ENCODE measurements around the gene NPM1. TPM values are rescaled to one million over a fixed set of nuclear protein-coding genes. Genes with fewer than 3 reads are reported as not detected.
"Not testable (repeated sequence)": the region's sequence is repeated elsewhere in the genome, so short reads cannot be mapped to it uniquely, and the experiment has no call there.

NPM1 gene
- total RNA-seq, 2 donors from 2014 or later: 558 to 996 TPM

GRCh38 chr5:171395042-171395441 lies 7.4 kb downstream of the NPM1 start:
- H3K9ac ChIP-seq (ENCODE audit: low read depth in 2 of 2, low read length in 2 of 2): no peak overlapping the region
- no peak for TF ChIP-seq CTCF (IDR thresholded peaks at IDR 0.05)
- peaks cover 12% of the 10 kb centered on the region for H3K36me3 ChIP-seq
- H3K4me1 ChIP-seq: peaks cover 4% of the 10 kb centered on the region
- no peak overlapping the region for H3K27ac ChIP-seq
- H3K9me3 ChIP-seq: no peaks in the 10 kb centered on the region
- intact Hi-C loops (cut with DNase I): no loop called here
- no peaks in the 10 kb centered on the region for H3K27me3 ChIP-seq
- H3K4me3 ChIP-seq: no peak overlapping the region
- no peak for DNase-seq

- H3K27ac ChIP-seq; intact Hi-C loops (cut with DNase I): not testable (repeated sequence)
Measured at GRCh38 chr5:171396583-171396982, 8.9 kb downstream of the NPM1 start.

GRCh38 chr5:171397190-171397589 lies 9.5 kb downstream of the NPM1 start:
- DNase-seq: no peak
- TF ChIP-seq CTCF (IDR thresholded peaks at IDR 0.05): no peak
- H3K36me3 ChIP-seq: peaks cover 19% of the 10 kb centered on the region
- no peaks in the 10 kb centered on the region for H3K27me3 ChIP-seq
- no peak overlapping the region for H3K4me3 ChIP-seq
- no peak overlapping the region for H3K27ac ChIP-seq
- H3K9ac ChIP-seq (ENCODE audit: low read depth in 2 of 2, low read length in 2 of 2): no peak overlapping the region
- no peaks in the 10 kb centered on the region for H3K9me3 ChIP-seq
- H3K4me1 ChIP-seq: no peaks in the 10 kb centered on the region
- intact Hi-C loops (cut with DNase I): no loop called here

More at GRCh38 chr5:171396583-171396982, 8.9 kb downstream of the NPM1 start:
- H3K9me3 ChIP-seq; H3K4me1 ChIP-seq; H3K4me3 ChIP-seq; H3K27me3 ChIP-seq; H3K9ac ChIP-seq (ENCODE audit: low read depth in 2 of 2, low read length in 2 of 2); DNase-seq: not testable (repeated sequence)
- peaks cover 19% of the 10 kb centered on the region for H3K36me3 ChIP-seq

DNA sequence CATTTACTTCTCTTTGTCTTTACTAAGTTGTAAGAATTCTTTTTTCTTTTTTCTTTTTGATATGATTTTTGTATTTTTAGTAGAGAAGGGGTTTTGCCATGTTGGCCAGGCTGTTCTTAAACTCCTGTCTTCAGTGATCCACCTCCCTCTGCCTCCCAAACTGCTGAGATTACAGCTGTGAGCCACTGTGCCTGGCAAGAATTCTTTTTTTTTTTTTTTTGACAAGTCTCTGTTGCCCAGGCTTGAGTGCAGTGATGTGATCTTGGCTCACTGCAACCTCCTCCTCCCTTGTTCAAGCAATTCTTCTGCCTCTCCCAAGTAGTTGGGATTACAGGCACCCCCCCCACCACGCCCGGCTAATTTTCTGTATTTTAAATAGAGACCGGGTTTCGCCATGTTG lies 9.9 kb downstream of the NPM1 start:
- Histone ChIP-seq H3K4me1 (no peaks in the 10 kb centered on the region), H3K9ac (ENCODE audit: low read depth in 2 of 2, low read length in 2 of 2) (no peak overlapping the region), H3K36me3 (peaks cover 19% of the 10 kb centered on the region), H3K9me3 (no peaks in the 10 kb centered on the region), H3K27me3 (no peaks in the 10 kb centered on the region), H3K27ac (no peak overlapping the region), H3K4me3 (no peak overlapping the region)
- no peak for DNase-seq
- no peak for TF ChIP-seq CTCF (IDR thresholded peaks at IDR 0.05)
- intact Hi-C loops (cut with DNase I): no loop called here

DNA sequence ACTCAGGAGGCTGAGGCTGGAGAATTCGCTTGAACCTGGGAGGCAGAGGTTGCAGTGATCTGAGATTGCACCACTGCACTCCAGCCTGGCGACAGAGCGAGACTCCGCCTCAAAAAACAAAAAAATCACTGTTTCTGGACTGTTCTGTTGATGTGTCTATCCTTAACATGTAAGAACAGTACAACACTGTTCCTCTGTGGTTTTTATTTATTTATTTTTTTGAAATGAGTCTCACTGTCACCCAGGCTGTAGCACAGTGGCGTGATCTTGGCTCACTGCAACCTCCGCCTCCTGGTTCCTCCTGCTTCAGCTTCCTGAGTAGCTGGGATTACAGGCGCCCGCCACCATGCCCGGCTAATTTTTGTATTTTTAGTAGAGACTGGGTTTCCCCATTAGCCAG lies 11.0 kb downstream of the NPM1 start:
- intact Hi-C loops (cut with DNase I); H3K9ac ChIP-seq (ENCODE audit: low read depth in 2 of 2, low read length in 2 of 2); DNase-seq; H3K9me3 ChIP-seq; H3K4me3 ChIP-seq; H3K4me1 ChIP-seq; H3K27me3 ChIP-seq; H3K27ac ChIP-seq: not testable (repeated sequence)
- H3K36me3 ChIP-seq: peaks cover 13% of the 10 kb centered on the region

DNA sequence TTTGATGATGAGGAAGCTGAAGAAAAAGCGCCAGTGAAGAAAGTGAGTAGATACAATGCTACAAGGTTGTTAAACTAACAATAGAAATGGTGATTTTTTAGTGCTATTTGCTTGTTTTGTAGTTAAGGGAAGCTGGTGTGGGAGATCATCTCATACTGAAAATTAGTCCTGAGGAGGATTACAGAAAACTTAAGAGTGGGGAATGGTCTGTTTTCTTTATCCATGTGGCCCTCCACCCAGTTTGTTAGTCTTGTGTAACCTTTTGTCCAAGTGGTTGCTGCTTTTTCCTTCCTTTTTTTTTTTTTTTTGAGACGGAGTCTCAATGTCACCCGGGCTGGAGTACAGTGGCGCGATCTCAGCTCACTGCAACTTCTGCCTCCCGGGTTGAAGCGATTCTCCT lies 12.5 kb downstream of the NPM1 start:
- H3K36me3 ChIP-seq: peaks cover 15% of the 10 kb centered on the region
- H3K4me1 ChIP-seq: no peaks in the 10 kb centered on the region
- no peak for TF ChIP-seq CTCF (IDR thresholded peaks at IDR 0.05)
- H3K27ac ChIP-seq: no peak overlapping the region
- intact Hi-C loops (cut with DNase I): no loop called here
- H3K27me3 ChIP-seq: no peaks in the 10 kb centered on the region
- DNase-seq: no peak
- no peaks in the 10 kb centered on the region for H3K9me3 ChIP-seq
- H3K9ac ChIP-seq (ENCODE audit: low read depth in 2 of 2, low read length in 2 of 2): no peak overlapping the region
- no peak overlapping the region for H3K4me3 ChIP-seq
